DOHH2 (cell line): ENCODE results near the gene IGSF10.

Experiments
- EZH2phosphoT487 ChIP-seq: fragments of 200-600 bp; sonication (generic); IDR thresholded peaks from 2 replicates; pipeline ENCODE4 v1.6.1; 2017; ENCODE audit warnings: borderline replicate concordance, mild to moderate bottlenecking, antibody characterized with exemption, low read length, moderate library complexity, mixed read lengths
- TF ChIP-seq, protein P1 (sequence below): fragments of 200-600 bp; sonication (generic); IDR thresholded peaks from one replicate; pipeline ENCODE4 v1.5.1; 2014; ENCODE audit warnings: antibody characterized with exemption, mild to moderate bottlenecking, low read depth, low read length; ENCODE audit not compliant: poor library complexity, severe bottlenecking

DNA sequence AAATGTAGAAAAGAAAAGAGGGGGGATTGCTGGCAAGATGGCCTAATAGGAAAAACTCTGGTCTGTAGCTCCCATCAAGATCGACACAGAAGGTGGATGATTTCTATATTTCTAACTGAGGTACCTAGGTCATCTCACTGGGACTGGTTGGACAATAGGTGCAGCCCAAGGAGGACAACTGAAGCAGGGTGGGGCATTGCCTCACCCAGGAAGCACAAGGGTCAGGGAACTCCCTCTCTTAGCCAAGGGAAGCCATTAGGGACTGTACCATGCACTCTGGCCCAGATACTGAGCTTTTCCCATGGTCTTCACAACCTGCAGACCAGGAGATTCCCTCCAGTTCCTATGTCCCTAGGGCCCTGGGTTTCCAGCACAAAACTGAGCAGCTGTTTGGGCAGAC, 22.6 kb upstream of the IGSF10 start:
- TF ChIP-seq, protein P1, sequence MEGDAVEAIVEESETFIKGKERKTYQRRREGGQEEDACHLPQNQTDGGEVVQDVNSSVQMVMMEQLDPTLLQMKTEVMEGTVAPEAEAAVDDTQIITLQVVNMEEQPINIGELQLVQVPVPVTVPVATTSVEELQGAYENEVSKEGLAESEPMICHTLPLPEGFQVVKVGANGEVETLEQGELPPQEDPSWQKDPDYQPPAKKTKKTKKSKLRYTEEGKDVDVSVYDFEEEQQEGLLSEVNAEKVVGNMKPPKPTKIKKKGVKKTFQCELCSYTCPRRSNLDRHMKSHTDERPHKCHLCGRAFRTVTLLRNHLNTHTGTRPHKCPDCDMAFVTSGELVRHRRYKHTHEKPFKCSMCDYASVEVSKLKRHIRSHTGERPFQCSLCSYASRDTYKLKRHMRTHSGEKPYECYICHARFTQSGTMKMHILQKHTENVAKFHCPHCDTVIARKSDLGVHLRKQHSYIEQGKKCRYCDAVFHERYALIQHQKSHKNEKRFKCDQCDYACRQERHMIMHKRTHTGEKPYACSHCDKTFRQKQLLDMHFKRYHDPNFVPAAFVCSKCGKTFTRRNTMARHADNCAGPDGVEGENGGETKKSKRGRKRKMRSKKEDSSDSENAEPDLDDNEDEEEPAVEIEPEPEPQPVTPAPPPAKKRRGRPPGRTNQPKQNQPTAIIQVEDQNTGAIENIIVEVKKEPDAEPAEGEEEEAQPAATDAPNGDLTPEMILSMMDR = no peak
- TF ChIP-seq EZH2phosphoT487 = no peak
